K562 (cell line): ENCODE measurements around the gene SLC22A4.

Experiments
- CTBP1 ChIP-seq: fragments of 450-650 bp; IDR thresholded peaks from 2 replicates; pipeline ENCODE4 v1.6.1; 2016; ENCODE audit warnings: borderline replicate concordance
- RFX5 ChIP-seq: IDR thresholded peaks from 2 replicates; pipeline ENCODE4 v1.6.1; 2011; ENCODE audit warnings: low read depth, mild to moderate bottlenecking, improper control_type of control experiment, low read length

GRCh38 chr5:132310141-132310834, 16.1 kb downstream of the SLC22A4 start:
- TF ChIP-seq RFX5, result no peak
- no peak for TF ChIP-seq CTBP1
